Right ventricle myocardium superior (tissue), 1 donor: ENCODE data around the gene TUNAR. TPM values are rescaled to one million over a fixed set of nuclear protein-coding genes. Genes with fewer than 3 reads are reported as not detected.
"Not testable (repeated sequence)": the region's sequence is repeated elsewhere in the genome, so short reads cannot be mapped to it uniquely, and the experiment has no call there.

Experiments
- ATAC-seq: fragments of 200-7000 bp; cut with Tn5 transposase; one replicate; pipeline ENCODE4 v1.9.1; 2020; ENCODE audit warnings: mild to moderate bottlenecking; ENCODE audit not compliant: poor library complexity
- DNase-seq: peaks from one replicate; pipeline ENCODE4 v3.0.0-alpha.2; 2020
- intact Hi-C: fragments of 100-400 bp; cut with DNase I; formaldehyde crosslinking; loops from one replicate; pipeline ENCODE4 v1.11.2; 2022
- total RNA-seq: library from RNA; stranded (reverse); fragmentation: NEBNext Ultra II Directional; extraction: Animal tissue kit (Norgen Biotek cat#: 25700); gene quantifications from one replicate; pipeline ENCODE4 v1.2.1, GENCODE V29; 2021
- donor health status: DM: no; HTN: yes; CAD: no; lungs with severe emphysema.

Gene TUNAR
- total RNA-seq, 1 donor from 2014 or later, result not detected

GRCh38 chr14:95953111-95953724 is 76.6 kb downstream of the TUNAR start:
- no peak for ATAC-seq
- intact Hi-C loops, result no loop called here
- DNase-seq, result no peak

DNA sequence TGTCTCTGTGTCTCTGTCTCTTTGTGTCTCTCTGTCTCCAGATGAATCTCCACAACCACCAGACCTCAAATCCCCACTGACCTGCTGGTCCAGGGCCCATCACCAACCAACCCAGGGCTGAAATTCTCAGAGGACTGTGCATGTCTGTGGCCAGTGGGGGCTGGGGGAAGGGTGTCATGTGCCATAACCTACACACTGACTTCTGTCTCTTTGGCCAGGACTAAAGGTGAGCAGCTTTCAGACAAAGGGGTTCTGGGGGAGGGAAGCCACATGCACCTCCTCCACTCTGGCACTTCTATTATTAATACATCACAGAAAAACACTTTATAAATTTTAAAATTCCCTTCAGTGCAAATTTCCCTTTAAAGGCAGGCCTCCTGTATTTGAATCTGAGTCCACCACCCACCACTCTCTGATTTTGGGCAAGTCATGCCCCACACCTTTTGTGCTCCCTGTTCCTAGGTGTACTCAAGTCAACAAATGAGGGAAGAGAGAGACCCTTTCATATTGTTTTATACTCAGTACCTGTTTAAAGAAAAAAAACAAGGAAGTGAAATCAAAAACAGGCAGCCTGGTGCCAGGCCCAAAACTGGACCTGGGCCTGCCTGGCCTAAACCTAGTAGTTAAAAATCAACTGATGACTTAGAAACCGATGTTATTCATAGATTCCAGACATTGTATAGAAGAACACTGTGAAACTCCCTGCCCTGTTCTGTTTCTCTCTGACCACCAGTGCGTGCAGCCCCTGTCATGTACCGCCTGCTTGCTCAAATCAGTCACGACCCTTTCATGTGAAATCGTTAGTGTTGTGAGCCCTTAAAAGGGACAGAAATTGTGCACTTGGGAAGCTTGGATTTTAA is 80.2 kb downstream of the TUNAR start:
- ATAC-seq (no peak), DNase-seq (no peak)
- intact Hi-C loops, result no loop called here

DNA sequence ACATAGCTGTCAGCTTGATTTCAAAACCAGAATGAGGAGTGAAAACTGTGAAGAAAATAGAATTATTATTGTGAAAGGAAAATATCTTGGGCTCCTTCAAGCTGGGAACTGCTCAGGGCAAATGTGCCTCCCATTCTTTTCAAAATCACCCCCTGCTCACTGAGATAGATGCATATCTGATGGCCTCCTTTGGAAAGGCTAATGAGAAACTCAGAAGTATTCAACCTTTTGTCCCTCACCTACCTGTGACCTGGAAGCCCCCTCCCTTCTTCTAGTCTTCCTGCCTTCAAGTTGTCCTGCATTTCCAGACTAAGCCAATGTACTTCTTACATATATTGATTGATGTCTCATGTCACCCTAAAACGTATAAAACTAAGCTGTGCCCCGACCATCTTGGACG is 81.5 kb downstream of the TUNAR start:
- DNase-seq, result no peak
- intact Hi-C loops, result no loop called here
- ATAC-seq, result no peak

GRCh38 chr14:95959317-95959716 is 82.7 kb downstream of the TUNAR start:
- no peak for ATAC-seq
- intact Hi-C loops, result no loop called here
- DNase-seq, result no peak

- intact Hi-C loops, result no loop called here
- no peak for ATAC-seq
- DNase-seq, result no peak
Measured at GRCh38 chr14:95961481-95961880, 84.8 kb downstream of the TUNAR start.

- intact Hi-C loops, result no loop called here
- ATAC-seq (no peak), DNase-seq (no peak)
Measured at GRCh38 chr14:95964901-95965300, 88.3 kb downstream of the TUNAR start.

- DNase-seq, intact Hi-C loops, ATAC-seq: not testable (repeated sequence)
Measured at GRCh38 chr14:95968048-95968447, 91.4 kb downstream of the TUNAR start.

Other genes with a start within 250 kb of the TUNAR start
- gene TCL1B, start 190.4 kb upstream of the TUNAR start, total RNA-seq, result not detected
- gene TCL1A, start 162.7 kb upstream of the TUNAR start, total RNA-seq, result not detected
- 2.4 TPM for gene C14orf132, start 162.5 kb downstream of the TUNAR start, total RNA-seq